ENCODE data around the gene ICAM5. TPM values are rescaled to one million over a fixed set of nuclear protein-coding genes. Genes with fewer than 3 reads are reported as not detected.
A peak's percentile ranks its signal among the peaks of the same experiment; 100 is the strongest.

Gene ICAM5
- total RNA-seq, 2 experiments from 2014 or later, result 0.41 to 0.84 TPM

DNA sequence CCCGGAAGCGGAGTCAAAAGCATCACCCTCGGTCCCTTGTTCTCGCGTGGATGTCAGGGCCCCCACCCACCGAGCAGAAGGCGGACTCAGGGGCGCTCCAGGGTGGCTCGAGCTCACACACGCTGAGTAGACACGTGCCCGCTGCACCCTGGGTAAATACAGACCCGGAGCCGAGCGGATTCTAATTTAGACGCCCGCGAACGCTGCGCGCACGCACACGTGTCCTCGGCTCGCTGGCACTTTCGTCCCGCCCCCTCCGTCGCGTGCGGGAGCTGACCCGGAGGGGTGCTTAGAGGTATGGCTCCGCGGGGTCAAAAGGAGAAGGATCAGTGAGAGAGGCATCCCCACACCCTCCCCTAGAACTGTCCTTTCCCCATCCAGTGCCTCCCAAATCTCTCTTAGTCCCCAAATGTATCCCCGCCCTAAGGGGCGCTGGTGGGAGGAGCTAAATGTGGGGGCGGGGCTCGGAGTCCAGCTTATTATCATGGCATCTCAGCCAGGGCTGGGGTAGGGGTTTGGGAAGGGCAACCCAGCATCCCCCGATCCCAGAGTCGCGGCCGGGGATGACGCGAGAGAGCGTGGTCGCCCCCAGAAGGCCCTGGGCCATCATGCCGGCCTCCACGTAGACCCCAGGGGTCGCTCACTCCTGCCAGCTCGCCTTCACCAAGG lies 451 bp upstream of the ICAM5 start:
- no peaks in the 10 kb centered on the region for H3K9me3 Mint-ChIP-seq (ENCODE audit: low read depth)

DNA sequence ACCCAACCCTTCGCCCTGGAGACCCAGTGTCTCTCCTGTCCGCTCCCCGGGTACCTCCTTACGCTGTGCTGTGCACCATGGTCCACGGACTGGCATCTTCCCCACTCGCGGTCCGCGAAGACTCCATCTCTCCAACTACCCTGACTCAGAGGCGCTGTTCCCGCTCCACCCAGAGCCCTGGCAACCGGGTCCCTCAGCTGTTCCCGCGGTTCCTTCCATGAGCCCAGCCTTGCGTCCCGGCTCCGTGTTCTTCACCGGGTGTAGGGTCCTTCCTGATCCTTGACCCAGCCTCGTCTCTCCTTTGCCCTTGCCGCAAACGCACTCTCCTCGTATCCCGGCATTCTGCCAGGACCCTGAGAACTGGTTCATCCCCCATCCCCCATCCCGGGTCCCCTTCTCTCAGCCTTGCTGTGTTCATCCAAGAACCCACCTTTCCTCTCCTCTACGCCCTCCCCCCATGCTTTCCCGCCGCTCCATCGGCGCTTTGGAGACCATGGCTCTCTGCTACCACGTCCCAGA lies 664 bp downstream of the ICAM5 start:
- DNase-seq, result no peak
- Mint-ChIP-seq H3K9me3 (ENCODE audit: low read depth) (no peaks in the 10 kb centered on the region), H3K4me1 (peaks cover 74% of the 10 kb centered on the region), H3K36me3 (peaks cover 11% of the 10 kb centered on the region), H3K4me3 (peak overlapping the region; percentile 68), H3K27me3 (peaks cover 74% of the 10 kb centered on the region), H3K27ac (no peak overlapping the region)
- CTCF ChIA-PET, result interaction anchor here (1.0 to 10.1 kb wide), 8 partner anchors 9 to 136 kb away, joined by 3 to 116 read pairs (median 8); partner anchors contain the start of gene ICAM1
- ATAC-seq, result no peak

More for the DNA sequence above, 451 bp upstream of the ICAM5 start:
- peak; percentile 76 for DNase-seq
- H3K27ac Mint-ChIP-seq, result peak overlapping the region; percentile 49
- H3K27me3 Mint-ChIP-seq, result peaks cover 63% of the 10 kb centered on the region
- peaks cover 22% of the 10 kb centered on the region for H3K36me3 Mint-ChIP-seq
- peaks cover 73% of the 10 kb centered on the region for H3K4me1 Mint-ChIP-seq
- peak; percentile 31 for ATAC-seq
- CTCF ChIA-PET, result interaction anchor here (0.9 to 10.1 kb wide), 11 partner anchors 9 to 128 kb away, joined by 3 to 116 read pairs (median 4); partner anchors contain the start of gene ICAM1
- peak overlapping the region; percentile 68 for H3K4me3 Mint-ChIP-seq

DNA sequence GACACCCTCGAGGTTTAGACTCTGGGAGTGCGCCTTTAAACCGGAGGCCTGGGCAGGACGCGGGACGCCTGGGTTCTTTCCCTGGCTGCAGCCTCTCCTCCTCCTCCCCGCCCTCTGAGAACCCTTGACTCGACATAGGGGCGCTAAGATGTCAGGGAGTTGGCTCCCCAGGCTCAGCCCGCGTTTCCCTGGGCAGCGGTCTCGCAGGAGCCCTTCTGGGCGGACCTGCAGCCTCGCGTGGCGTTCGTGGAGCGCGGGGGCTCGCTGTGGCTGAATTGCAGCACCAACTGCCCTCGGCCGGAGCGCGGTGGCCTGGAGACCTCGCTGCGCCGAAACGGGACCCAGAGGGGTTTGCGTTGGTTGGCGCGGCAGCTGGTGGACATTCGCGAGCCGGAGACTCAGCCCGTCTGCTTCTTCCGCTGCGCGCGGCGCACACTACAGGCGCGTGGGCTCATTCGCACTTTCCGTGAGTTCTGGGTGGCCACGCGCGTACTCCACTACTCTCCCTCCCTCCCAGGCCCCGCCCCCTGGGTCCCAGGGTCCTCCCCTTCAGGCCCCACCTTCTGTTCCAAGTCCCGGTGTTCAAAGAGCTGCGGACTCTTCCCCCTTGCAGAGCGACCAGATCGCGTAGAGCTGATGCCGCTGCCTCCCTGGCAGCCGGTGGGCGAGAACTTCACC lies 1.3 kb downstream of the ICAM5 start:
- peaks cover 79% of the 10 kb centered on the region for H3K27me3 Mint-ChIP-seq
- H3K27ac Mint-ChIP-seq, result peak overlapping the region; percentile 68
- peak; percentile 14 for ATAC-seq
- DNase-seq, result peak; percentile 73
- no peaks in the 10 kb centered on the region for H3K9me3 Mint-ChIP-seq (ENCODE audit: low read depth)
- CTCF ChIA-PET, result interaction anchor here (1.0 to 10.1 kb wide), 7 partner anchors 10 to 136 kb away, joined by 3 to 116 read pairs (median 6); partner anchors contain the start of genes ICAM1 and TYK2
- H3K4me3 Mint-ChIP-seq, result peak overlapping the region; percentile 68
- peaks cover 74% of the 10 kb centered on the region for H3K4me1 Mint-ChIP-seq
- peaks cover 7% of the 10 kb centered on the region for H3K36me3 Mint-ChIP-seq

DNA sequence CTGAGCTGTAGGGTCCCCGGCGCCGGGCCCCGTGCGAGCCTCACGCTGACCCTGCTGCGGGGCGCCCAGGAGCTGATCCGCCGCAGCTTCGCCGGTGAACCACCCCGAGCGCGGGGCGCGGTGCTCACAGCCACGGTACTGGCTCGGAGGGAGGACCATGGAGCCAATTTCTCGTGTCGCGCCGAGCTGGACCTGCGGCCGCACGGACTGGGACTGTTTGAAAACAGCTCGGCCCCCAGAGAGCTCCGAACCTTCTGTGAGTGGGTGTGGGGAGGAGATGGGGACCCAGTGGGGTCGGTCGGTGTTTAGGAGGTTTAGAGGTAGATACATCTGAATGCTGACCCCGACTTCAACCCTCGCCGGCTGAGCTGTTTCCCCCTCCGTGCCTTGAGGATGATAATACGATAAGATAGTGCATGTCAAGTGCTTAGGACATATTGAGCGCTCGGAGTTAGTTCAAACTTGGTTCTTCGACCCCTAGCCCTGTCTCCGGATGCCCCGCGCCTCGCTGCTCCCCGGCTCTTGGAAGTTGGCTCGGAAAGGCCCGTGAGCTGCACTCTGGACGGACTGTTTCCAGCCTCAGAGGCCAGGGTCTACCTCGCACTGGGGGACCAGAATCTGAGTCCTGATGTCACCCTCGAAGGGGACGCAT lies 1.9 kb downstream of the ICAM5 start:
- Mint-ChIP-seq H3K9me3 (ENCODE audit: low read depth) (no peaks in the 10 kb centered on the region), H3K27me3 (peaks cover 81% of the 10 kb centered on the region), H3K4me3 (peak overlapping the region; percentile 68), H3K4me1 (peaks cover 69% of the 10 kb centered on the region), H3K27ac (peak overlapping the region; percentile 68), H3K36me3 (peaks cover 2% of the 10 kb centered on the region)
- DNase-seq (no peak), ATAC-seq (peak; percentile 2)
- CTCF ChIA-PET, result interaction anchor here (0.5 to 10.1 kb wide), 9 partner anchors 11 to 135 kb away, joined by 3 to 116 read pairs (median 5); partner anchors contain the start of genes ICAM1 and TYK2

DNA sequence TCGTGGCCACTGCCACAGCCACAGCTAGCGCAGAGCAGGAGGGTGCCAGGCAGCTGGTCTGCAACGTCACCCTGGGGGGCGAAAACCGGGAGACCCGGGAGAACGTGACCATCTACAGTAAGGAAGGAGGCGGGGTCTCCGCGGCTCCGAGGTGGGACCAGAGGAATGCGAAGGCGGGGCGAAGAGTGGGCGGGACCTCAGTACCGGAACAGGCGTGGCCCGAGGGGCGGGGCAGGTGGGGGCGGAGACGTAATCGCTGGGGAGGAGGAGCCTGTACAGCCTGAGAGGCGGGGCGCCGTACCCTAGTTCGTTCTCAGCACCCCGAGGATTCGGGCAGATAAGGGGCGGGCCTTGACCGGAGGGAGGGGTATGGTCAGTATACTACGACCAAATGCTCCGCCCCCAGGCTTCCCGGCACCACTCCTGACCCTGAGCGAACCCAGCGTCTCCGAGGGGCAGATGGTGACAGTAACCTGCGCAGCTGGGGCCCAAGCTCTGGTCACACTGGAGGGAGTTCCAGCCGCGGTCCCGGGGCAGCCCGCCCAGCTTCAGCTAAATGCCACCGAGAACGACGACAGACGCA lies 2.5 kb downstream of the ICAM5 start:
- DNase-seq (peak; percentile 87), ATAC-seq (peak; percentile 67)
- Mint-ChIP-seq H3K36me3 (peaks cover 2% of the 10 kb centered on the region), H3K27me3 (peaks cover 81% of the 10 kb centered on the region), H3K9me3 (ENCODE audit: low read depth) (no peaks in the 10 kb centered on the region), H3K27ac (peak overlapping the region; percentile 24), H3K4me1 (peaks cover 64% of the 10 kb centered on the region), H3K4me3 (peak overlapping the region; percentile 68)
- CTCF ChIA-PET, result interaction anchor here (0.5 to 10.1 kb wide), 6 partner anchors 12 to 129 kb away, joined by 3 to 116 read pairs (median 4); partner anchors contain the start of genes ICAM1 and TYK2

DNA sequence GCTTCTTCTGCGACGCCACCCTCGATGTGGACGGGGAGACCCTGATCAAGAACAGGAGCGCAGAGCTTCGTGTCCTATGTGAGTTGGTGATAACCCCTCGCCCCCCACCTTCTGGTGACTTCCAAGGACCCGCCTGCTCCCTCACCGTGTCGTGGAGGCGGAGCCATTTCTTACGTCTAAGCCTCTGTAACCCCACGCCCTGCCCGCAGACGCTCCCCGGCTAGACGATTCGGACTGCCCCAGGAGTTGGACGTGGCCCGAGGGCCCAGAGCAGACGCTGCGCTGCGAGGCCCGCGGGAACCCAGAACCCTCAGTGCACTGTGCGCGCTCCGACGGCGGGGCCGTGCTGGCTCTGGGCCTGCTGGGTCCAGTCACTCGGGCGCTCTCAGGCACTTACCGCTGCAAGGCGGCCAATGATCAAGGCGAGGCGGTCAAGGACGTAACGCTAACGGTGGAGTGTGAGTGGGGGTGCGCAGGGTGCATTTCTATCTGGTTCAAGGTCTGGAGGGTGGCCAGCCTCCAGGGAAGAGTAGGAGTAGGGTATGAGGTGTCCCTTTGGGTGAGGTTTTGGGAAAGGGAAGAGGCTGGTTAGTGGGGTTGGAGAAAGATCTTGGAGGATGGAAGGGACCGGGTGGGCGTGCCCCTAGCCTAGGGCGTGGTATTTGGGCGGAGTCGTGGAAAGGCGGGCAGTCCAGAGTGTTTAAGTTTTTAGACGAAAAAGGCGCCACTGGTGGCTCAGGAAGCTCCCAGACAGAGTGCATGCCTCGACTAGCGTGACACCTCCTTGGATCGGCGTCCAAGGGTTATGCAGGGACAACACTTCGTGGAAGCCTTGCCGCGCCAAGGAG lies 3.3 kb downstream of the ICAM5 start:
- Mint-ChIP-seq H3K9me3 (ENCODE audit: low read depth) (no peaks in the 10 kb centered on the region), H3K36me3 (peaks cover 2% of the 10 kb centered on the region), H3K27me3 (peaks cover 74% of the 10 kb centered on the region), H3K4me1 (peaks cover 56% of the 10 kb centered on the region), H3K27ac (peak overlapping the region; percentile 13), H3K4me3 (peak overlapping the region; percentile 68)
- ATAC-seq, result no peak
- no peak for DNase-seq
- CTCF ChIA-PET, result interaction anchor here (1.6 to 10.1 kb wide), 2 partner anchors 14 to 22 kb away, joined by 3 to 116 read pairs; partner anchors contain the start of gene ICAM1

DNA sequence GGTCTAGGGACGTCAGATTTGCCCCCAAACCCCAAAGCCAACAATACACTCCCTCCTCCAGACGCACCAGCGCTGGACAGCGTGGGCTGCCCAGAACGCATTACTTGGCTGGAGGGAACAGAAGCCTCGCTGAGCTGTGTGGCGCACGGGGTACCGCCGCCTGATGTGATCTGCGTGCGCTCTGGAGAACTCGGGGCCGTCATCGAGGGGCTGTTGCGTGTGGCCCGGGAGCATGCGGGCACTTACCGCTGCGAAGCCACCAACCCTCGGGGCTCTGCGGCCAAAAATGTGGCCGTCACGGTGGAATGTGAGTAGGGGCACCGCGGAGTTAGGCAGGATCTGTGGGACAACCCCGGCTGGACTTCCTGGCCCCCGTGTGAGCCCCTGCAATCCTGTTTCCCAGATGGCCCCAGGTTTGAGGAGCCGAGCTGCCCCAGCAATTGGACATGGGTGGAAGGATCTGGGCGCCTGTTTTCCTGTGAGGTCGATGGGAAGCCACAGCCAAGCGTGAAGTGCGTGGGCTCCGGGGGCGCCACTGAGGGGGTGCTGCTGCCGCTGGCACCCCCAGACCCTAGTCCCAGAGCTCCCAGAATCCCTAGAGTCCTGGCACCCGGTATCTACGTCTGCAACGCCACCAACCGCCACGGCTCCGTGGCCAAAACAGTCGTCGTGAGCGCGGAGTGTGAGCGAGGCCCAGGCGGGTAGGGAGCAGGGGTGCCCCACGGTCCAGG lies 4.0 kb downstream of the ICAM5 start:
- H3K27me3 Mint-ChIP-seq, result peaks cover 68% of the 10 kb centered on the region
- H3K27ac Mint-ChIP-seq, result no peak overlapping the region
- peaks cover 50% of the 10 kb centered on the region for H3K4me1 Mint-ChIP-seq
- no peak for ATAC-seq
- DNase-seq, result no peak
- H3K4me3 Mint-ChIP-seq, result no peak overlapping the region
- no peaks in the 10 kb centered on the region for H3K9me3 Mint-ChIP-seq (ENCODE audit: low read depth)
- CTCF ChIA-PET, result interaction anchor here (10.1 kb wide), 1 partner anchor 23 kb away, joined by 116 read pairs; the partner anchor contains the start of gene ICAM1
- H3K36me3 Mint-ChIP-seq, result peaks cover 2% of the 10 kb centered on the region

DNA sequence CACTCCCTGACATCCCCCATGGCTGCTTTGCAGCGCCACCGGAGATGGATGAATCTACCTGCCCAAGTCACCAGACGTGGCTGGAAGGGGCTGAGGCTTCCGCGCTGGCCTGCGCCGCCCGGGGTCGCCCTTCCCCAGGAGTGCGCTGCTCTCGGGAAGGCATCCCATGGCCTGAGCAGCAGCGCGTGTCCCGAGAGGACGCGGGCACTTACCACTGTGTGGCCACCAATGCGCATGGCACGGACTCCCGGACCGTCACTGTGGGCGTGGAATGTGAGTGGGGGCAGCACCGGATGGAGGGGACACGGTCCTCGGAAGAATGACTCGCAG lies 4.6 kb downstream of the ICAM5 start:
- ATAC-seq, result no peak

DNA sequence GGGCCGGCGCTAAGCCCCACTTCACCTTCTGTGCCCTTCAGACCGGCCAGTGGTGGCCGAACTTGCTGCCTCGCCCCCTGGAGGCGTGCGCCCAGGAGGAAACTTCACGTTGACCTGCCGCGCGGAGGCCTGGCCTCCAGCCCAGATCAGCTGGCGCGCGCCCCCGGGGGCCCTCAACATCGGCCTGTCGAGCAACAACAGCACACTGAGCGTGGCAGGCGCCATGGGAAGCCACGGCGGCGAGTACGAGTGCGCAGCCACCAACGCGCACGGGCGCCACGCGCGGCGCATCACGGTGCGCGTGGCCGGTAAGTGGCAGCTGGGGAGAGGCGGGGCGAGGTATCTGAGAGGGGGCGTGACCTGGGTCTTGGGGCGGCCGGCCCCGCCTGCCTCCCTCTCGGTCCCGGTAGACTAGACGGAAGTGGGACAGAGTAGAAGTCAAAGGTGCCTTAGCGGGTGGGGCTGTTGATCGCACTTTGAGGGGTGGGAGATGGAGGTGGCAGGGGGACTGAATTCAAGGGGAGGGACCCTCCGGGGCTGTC lies 5.6 kb downstream of the ICAM5 start:
- Mint-ChIP-seq H3K36me3 (peaks cover 2% of the 10 kb centered on the region), H3K4me3 (peak overlapping the region; percentile 69), H3K9me3 (ENCODE audit: low read depth) (no peaks in the 10 kb centered on the region), H3K27ac (peak overlapping the region; percentile 67), H3K27me3 (peaks cover 63% of the 10 kb centered on the region), H3K4me1 (peaks cover 41% of the 10 kb centered on the region)
- DNase-seq (peak; percentile 83), ATAC-seq (peak; percentile 72)
- CTCF ChIA-PET, result interaction anchor here (1.0 to 1.8 kb wide), 5 partner anchors 15 to 96 kb away, joined by 4 to 7 read pairs (median 5); no protein-coding TSS in a partner anchor

More for the DNA sequence above, 4.6 kb downstream of the ICAM5 start:
- Mint-ChIP-seq H3K9me3 (ENCODE audit: low read depth) (no peaks in the 10 kb centered on the region), H3K36me3 (peaks cover 2% of the 10 kb centered on the region), H3K27ac (no peak overlapping the region), H3K4me3 (no peak overlapping the region), H3K4me1 (peaks cover 45% of the 10 kb centered on the region), H3K27me3 (peaks cover 63% of the 10 kb centered on the region)
- CTCF ChIA-PET, result no interaction called here
- no peak for DNase-seq

DNA sequence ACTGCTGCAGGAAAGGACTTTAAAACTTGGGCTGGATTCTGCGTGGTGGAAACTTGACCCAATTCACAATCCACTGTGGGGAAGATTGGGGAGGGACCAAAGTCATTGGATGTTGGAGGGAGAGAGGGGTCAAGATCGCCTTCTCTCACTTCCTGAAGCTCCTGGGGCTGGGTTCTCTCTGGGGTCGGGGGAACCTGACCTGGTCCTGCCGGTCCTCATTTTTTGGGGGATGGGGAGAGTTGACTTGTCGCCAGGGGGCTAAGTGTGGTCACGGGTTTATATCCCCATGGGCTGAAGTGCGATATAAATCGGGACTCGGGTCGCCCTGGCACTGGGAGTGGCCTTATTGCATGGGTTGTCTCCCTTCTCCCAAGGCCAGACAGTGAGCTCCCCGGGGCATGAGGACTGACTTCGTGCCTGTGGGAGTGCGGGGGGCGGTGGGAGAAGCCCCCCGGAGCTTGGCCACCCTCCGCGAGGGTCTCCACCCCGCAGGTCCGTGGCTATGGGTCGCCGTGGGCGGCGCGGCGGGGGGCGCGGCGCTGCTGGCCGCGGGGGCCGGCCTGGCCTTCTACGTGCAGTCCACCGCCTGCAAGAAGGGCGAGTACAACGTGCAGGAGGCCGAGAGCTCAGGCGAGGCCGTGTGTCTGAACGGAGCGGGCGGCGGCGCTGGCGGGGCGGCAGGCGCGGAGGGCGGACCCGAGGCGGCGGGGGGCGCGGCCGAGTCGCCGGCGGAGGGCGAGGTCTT lies 6.3 kb downstream of the ICAM5 start:
- no peaks in the 10 kb centered on the region for H3K9me3 Mint-ChIP-seq (ENCODE audit: low read depth)
- DNase-seq (no peak), ATAC-seq (no peak)
- H3K27me3 Mint-ChIP-seq, result peaks cover 56% of the 10 kb centered on the region
- H3K4me1 Mint-ChIP-seq, result peaks cover 35% of the 10 kb centered on the region
- CTCF ChIA-PET, result interaction anchor here (1.0 to 1.8 kb wide), 6 partner anchors 16 to 95 kb away, joined by 3 to 7 read pairs (median 5); partner anchors contain the start of gene ICAM1
- H3K36me3 Mint-ChIP-seq, result peaks cover 2% of the 10 kb centered on the region
- H3K4me3 Mint-ChIP-seq, result peak overlapping the region; percentile 69
- H3K27ac Mint-ChIP-seq, result peak overlapping the region; percentile 67

All from activated CD8-positive, alpha-beta memory T cell treated with anti-CD3 and anti-CD28 coated beads, Interleukin-2, amount 10 ng/mL, durations not matched to agents 7 days and 5 days (primary cell).